HCT116 (cell line): ENCODE data around the gene CDKAL1.

ENCODE experiments used
- EZH2 ChIP-seq: fragments of 200-600 bp; sonication (generic); IDR thresholded peaks from 2 replicates; pipeline ENCODE4 v1.6.1; 2017; ENCODE audit warnings: antibody characterized with exemption, mixed run types
- POLR2A ChIP-seq: IDR thresholded peaks from 2 replicates; pipeline ENCODE4 v1.7.0; 2011; ENCODE audit warnings: borderline replicate concordance; ENCODE audit not compliant: insufficient read depth, insufficient read length; ENCODE audit errors: extremely low read depth
- POLR2AphosphoS5 ChIP-seq: IDR thresholded peaks from 2 replicates; pipeline ENCODE4 v1.6.1; 2011; ENCODE audit warnings: mild to moderate bottlenecking, low read depth, low read length, moderate library complexity
- REST ChIP-seq: IDR thresholded peaks from 2 replicates; pipeline ENCODE4 v1.6.1; 2012; ENCODE audit warnings: low read depth
- TF ChIP-seq, protein P1 (sequence below), 3 experiments: fragments of 200-600 bp in 1 of 3; sonication (generic) in 1 of 3; IDR thresholded peaks in 2 of 3; conservative IDR thresholded peaks in 1 of 3; 2 replicates each; pipeline ENCODE4 v1.5.1; 2012 to 2017; ENCODE audit warnings: low read depth in 2 of 3, low read length in 2 of 3, antibody characterized with exemption in 1 of 3, borderline replicate concordance in 1 of 3, control low read depth in 1 of 3, mild to moderate bottlenecking in 1 of 3, mixed read lengths in 1 of 3, mixed run types in 1 of 3, moderate library complexity in 1 of 3; ENCODE audit not compliant: insufficient read depth in 1 of 3

- TF ChIP-seq POLR2A: no peak
- TF ChIP-seq POLR2AphosphoS5: no peak
- TF ChIP-seq, protein P1, sequence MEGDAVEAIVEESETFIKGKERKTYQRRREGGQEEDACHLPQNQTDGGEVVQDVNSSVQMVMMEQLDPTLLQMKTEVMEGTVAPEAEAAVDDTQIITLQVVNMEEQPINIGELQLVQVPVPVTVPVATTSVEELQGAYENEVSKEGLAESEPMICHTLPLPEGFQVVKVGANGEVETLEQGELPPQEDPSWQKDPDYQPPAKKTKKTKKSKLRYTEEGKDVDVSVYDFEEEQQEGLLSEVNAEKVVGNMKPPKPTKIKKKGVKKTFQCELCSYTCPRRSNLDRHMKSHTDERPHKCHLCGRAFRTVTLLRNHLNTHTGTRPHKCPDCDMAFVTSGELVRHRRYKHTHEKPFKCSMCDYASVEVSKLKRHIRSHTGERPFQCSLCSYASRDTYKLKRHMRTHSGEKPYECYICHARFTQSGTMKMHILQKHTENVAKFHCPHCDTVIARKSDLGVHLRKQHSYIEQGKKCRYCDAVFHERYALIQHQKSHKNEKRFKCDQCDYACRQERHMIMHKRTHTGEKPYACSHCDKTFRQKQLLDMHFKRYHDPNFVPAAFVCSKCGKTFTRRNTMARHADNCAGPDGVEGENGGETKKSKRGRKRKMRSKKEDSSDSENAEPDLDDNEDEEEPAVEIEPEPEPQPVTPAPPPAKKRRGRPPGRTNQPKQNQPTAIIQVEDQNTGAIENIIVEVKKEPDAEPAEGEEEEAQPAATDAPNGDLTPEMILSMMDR (IDR thresholded peaks at IDR 0.05 in 2 of 3, conservative IDR thresholded peaks at IDR 0.05 in 1 of 3; ENCODE audit: borderline replicate concordance in 1 of 3, insufficient read depth in 1 of 3, low read depth in 2 of 3, low read length in 2 of 3): no peak
- TF ChIP-seq EZH2: no peak
- no peak for TF ChIP-seq REST
Observed at GRCh38 chr6:21001736-21002135, 467.5 kb downstream of the CDKAL1 start.
